ENCODE measurements around the gene PTPRD.

The PTPRD gene

DNA sequence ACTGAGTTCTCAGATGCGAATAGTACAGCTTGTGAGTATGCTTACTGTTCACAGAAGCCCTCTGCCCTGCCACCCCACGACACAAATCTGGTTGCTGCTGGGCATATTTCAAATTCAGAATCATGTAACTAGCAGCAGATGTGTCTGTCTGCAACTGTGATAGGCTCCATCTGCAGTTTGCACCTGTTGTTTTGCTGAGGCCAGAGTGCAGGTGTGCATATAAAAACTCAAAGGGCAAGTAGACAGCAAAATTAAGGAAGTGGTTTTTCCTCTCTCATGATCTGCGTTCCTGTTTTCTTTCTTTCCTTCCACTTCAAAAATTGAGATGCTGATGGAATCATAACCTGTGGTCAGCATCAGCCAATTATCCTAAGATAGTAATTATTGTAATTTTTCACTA lies 1000.5 kb downstream of the PTPRD start:
- H3K4me3 ChIP-seq (ENCODE audit: low read length) = no peak overlapping the region
- TF ChIP-seq ZNF274 (IDR thresholded peaks at IDR 0.05; ENCODE audit: low read depth, low read length) = no peak

DNA sequence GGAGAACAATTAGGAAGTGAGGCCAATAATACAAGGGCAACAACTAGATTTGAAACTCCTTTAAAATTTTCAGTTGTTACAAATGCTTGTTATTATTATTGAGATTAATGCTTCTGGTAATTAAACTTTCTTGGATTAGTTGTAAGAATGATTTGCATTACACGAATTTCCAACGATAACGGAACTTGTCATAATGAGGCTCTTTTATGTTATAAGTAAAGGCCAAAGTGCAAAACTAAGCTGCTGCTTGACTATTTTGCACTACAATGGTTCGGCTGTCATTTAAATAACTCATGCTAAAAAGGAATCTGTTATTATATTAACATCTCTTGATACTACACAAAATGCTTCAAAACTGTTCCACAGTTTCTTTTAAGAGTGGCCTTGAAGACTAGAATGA lies 1007.1 kb downstream of the PTPRD start:
- no peak overlapping the region for H3K4me3 ChIP-seq (ENCODE audit: low read length)
- no peak for TF ChIP-seq ZNF274 (IDR thresholded peaks at IDR 0.05; ENCODE audit: low read depth, low read length)

DNA sequence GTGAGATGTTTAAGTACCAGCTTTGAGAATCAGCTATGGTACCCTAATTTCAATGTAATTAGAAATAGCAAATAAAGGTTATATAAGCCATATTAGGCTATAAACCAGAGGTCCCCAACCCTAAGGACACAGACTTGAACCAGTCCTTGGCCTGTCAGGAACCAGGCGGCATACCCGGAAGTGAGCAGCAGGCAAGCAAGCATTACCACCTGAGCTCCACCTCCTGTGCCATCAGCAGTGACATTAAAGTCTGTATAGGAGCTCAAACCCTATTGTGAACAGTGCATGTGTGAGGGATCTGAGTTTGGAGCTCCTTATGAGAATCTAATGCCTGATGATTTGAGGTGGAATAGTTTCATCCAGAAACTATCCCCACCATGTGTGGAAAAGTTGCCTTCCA lies 1009.5 kb downstream of the PTPRD start:
- no peak for TF ChIP-seq ZNF274 (IDR thresholded peaks at IDR 0.05; ENCODE audit: low read depth, low read length)

DNA sequence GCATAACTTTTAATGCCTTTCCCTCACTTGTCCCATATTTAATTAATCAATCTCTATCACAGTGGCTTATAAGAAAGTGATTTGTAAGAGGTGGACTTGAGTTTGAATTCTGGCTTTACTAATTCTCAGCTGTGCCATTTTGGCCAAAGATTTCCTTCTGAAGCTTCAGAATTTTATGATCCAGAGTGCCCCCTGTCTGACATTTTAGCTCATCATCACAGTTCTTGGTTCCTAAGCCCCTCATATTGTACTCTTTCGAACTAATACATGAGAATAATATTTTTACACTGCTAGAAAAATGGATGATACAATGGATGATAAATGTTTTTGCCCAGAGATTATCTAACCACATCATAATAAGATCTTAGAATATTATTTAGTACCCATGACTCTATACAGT lies 1014.1 kb downstream of the PTPRD start:
- no peak overlapping the region for H3K4me3 ChIP-seq (ENCODE audit: low read length)
- no peak for TF ChIP-seq ZNF274 (IDR thresholded peaks at IDR 0.05; ENCODE audit: low read depth, low read length)

More for the DNA sequence above, 1009.5 kb downstream of the PTPRD start:
- no peak overlapping the region for H3K4me3 ChIP-seq (ENCODE audit: low read length)

DNA sequence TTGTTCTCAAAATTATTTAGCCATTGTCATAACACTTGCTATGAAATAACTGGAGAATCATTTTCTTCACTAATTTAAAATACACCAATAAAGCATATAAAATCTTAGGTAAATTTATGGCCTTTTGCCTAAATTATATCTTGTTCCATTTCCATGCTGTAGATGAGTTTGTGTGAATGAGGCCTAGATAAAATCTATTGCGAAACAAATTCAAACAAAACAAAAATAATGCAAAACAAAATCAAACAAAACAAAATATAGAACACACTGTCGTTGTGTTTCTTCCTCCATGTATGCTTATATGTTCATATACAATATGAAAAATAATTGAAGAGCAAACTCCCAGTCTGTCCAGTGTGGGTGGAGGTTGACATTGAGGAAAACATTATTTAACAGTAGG lies 1020.7 kb downstream of the PTPRD start:
- no peak for TF ChIP-seq ZNF274 (IDR thresholded peaks at IDR 0.05; ENCODE audit: low read depth, low read length)
- no peak overlapping the region for H3K4me3 ChIP-seq (ENCODE audit: low read length)

DNA sequence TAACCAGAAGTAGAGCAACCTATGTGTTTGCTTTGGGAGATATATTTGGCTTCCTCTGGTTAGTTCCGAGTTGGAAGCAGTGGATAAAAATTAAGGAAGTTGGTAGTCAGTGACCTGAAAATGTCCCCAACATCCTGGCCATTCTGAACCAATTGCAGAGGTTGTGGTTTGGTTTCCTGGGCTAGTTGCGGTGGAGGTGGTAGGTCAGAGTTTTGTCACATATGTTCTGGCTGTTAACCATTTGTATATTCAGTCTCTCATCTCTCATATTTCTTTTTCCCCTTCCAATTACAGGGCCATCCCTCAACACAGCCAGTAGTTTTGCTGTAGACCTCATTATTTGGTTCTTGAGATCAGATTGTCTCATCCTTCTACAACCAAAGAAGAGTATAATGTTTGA lies 1026.9 kb downstream of the PTPRD start:
- TF ChIP-seq ZNF274 (IDR thresholded peaks at IDR 0.05; ENCODE audit: low read depth, low read length) = no peak
- no peak overlapping the region for H3K4me3 ChIP-seq (ENCODE audit: low read length)

DNA sequence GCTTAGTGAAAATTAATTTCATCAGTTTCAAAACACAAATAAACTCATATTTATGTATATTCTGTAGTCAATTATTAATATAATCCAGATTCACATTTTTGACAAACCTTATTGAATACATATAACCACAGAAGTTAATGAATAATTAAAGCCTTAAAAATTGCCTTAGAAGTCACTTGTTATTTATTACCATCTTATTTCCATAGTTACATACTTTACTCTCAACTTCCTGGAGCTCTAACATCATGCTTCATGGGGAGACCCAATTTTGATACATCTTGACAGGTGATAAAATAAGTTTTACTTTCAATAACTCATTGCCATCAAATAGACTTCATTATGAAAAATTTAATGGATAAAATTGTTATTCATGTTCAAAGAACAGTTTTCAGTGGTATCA lies 1038.7 kb downstream of the PTPRD start:
- TF ChIP-seq ZNF274 (IDR thresholded peaks at IDR 0.05; ENCODE audit: low read depth, low read length) = no peak
- H3K4me3 ChIP-seq (ENCODE audit: low read length) = no peak overlapping the region

DNA sequence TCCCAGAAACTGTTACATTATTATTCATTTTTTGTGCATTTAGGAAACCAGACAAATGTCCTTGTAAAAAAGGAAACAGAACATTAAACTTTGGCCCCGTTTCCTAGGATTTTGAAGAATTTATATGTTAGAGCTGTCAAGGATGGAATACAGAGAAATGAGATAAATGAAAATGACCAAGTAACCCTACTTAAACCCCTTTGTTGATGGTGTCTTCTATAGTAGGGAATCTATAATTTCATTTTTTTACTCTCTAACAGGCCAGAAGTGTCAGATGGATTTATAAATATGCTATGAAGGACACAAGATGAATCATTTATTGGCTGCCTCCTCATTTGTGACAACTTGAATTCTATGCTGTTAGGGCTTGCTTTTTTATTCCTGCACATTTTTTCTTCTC lies 1047.1 kb downstream of the PTPRD start:
- H3K4me3 ChIP-seq (ENCODE audit: low read length) = no peak overlapping the region
- TF ChIP-seq ZNF274 (IDR thresholded peaks at IDR 0.05; ENCODE audit: low read depth, low read length) = no peak

DNA sequence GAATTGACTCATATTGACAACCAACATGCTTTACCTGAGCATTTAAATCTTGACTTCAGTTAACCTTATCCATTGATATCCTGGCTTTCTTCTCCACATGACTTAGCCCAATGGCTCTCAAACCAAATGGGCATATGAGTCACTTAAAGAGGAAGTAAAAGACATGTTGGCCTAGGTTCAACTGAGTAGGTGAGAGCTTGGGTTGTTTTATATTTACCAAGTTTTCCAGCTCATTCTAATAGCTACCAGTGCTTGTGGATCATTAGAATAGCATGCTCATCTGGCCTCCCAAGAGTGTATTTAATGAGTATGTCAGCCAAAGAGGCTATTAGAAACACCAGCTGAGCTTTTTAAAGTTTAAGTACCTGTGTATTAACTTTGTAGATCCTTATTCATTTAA lies 1049.0 kb downstream of the PTPRD start:
- no peak for TF ChIP-seq ZNF274 (IDR thresholded peaks at IDR 0.05; ENCODE audit: low read depth, low read length)
- no peak overlapping the region for H3K4me3 ChIP-seq (ENCODE audit: low read length)

DNA sequence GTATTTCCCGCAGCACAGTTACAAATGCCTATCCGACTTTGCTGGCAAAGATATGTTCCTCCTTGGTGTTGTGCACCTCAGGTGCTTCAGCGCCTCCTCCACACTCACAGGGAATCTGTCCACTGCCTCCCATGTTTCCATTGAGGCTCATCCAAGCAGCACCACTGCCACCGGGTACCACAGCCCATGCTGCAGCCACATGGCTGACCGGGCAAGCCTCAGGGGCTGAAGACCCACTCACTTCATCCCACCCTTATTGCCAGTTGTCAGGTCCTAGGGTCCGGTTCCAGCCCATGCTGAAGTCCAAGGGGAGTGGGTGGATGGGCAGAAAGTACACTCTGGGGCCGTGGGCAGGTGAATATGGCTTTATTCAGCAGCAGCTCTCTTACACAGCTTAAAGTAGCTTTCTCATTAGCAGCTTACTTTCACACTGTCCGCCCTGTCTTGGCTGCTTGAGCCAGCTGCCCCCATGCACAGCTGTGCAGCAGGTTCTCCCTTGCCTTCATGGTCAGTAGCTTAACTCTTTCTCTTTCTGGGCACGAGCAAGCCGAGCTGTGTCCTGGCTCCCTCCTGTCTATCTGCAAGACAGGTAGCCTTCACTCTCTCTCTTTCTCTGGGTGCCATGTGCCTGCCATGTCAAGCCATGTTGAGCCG lies 1052.3 kb downstream of the PTPRD start:
- no peak for TF ChIP-seq ZNF274 (IDR thresholded peaks at IDR 0.05; ENCODE audit: low read depth, low read length)
- H3K4me3 ChIP-seq (ENCODE audit: low read length) = no peak overlapping the region

DNA sequence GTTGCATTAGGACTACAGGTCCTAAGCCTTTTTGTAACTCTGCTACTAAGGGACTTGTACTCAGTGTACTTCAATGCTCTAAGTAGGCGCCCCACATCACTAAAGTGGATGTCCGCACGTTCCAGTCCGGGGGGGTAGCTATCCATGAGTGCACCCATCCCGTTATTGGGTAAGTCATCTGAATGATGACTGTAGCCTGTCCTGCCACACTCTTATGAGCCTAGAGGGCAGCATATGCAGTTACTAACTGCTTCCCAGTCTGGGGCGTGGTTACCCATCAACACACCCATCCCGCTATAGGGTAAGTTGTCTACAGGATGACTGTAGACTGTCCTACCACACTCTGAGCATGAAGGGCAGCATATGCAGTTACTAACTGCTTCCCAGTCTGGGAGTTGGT lies 1053.9 kb downstream of the PTPRD start:
- TF ChIP-seq ZNF274 (IDR thresholded peaks at IDR 0.05; ENCODE audit: low read depth, low read length) = no peak
- H3K4me3 ChIP-seq (ENCODE audit: low read length) = no peak overlapping the region

DNA sequence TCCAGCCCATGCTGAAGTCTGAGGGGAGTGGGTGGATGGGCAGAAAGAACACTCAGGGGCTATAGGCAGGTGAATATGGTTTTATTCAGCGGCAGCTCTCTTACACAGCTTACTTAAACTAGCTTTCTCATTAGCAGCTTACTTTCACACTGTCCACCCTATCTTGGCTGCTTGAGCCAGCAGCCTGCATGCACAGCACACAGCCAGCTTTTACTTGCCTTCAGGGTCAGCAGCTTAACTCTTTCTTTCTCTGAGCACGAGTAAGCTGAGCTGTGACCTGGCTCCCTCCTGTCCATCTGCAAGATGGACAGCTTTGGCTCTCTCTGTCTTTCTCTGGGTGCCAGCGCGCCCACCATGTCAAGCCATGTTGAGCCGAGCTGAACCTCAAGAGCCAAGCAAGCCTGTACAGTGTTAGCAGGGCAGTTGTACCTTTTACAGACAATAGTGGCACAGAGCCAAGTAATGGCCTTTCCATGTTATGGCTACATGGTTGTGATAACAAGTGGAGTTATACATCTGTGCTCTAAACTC lies 1054.9 kb downstream of the PTPRD start:
- H3K4me3 ChIP-seq (ENCODE audit: low read length) = no peak overlapping the region

DNA sequence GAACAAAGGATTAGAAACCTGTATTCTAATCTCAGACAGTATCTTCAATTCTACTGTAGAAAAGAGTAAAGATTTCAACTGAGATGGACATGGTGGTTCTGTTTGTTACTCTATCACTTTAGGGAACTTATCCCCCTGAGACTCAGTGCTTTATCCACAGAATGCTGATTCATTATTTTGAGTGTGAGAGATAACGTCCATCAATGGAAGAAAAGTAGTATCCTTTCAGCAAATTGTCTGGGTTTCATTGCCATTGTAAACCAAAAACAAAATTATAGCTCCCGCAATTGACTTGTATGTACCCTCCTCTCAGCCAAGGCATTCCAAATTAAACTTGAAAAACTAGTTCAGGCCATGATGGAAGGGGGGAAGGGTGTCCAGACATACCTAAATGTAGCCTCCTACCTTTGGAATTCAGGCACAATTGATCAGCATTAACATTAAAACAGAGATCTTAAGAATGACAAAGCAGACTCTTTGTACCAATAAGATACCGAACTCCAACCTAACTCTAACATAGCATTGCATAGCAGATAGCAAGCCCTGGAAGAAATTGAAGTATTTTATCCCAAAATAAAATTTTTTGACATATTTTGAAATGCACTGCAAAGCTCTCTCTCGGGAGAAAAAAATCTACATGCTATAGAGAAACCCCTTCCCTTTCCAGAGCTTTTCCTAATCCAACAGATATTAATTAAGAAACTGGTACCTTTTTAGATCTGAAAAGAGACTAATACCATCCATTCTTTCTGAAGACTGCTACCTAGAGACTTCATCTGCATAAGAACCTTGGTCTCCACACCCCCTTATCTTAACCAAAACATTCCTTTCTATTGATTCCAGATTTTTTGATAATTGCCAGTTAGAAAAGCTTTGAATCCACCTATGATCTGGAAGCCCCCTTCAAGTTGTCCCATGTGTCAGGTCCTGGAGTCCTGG lies 1055.7 kb downstream of the PTPRD start:
- no peak overlapping the region for H3K4me3 ChIP-seq (ENCODE audit: low read length)
- TF ChIP-seq ZNF274 (IDR thresholded peaks at IDR 0.05; ENCODE audit: low read depth, low read length) = no peak

More for the DNA sequence above, 1054.9 kb downstream of the PTPRD start:
- TF ChIP-seq ZNF274 (IDR thresholded peaks at IDR 0.05; ENCODE audit: low read depth, low read length) = no peak

DNA sequence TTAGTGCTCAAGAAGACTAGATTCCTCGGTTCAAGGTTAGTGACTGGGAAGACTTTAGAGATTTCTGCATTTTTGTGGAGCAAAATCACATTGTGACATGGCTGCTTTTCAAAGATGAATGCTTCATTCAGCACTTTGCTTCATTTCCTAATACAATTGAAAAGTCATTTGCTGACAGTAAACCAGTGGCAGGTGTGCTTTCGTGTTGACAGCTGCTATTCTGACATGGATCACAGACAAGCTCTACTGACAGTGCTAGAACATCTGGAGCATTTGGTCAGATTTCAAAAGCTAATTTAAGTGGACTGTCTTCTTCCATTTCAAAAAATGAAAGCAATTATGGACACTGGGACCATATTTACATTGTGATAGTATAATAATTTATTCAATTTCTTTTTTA lies 1060.1 kb downstream of the PTPRD start:
- H3K4me3 ChIP-seq (ENCODE audit: low read length) = no peak overlapping the region
- no peak for TF ChIP-seq ZNF274 (IDR thresholded peaks at IDR 0.05; ENCODE audit: low read depth, low read length)

DNA sequence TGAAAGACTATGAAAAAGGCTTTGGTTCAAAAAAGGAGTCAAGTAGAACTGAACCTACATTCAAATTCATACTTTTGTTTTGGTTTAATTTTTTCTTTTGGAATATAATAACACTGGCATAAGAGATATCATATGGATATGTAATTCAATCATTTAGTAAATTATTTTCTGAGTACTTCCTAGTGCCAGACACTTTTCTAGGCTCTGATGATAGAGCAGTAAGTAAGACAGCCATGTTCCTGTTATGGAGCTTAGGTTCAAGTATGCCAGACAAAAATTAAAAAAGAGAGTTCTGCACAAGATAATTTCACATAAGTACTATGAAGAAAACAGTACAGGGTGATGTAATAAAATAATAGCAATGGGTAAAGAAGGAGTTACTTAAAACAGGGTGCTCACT lies 1074.0 kb downstream of the PTPRD start:
- no peak overlapping the region for H3K4me3 ChIP-seq (ENCODE audit: low read length)
- no peak for TF ChIP-seq ZNF274 (IDR thresholded peaks at IDR 0.05; ENCODE audit: low read depth, low read length)

All from GM08714 (cell line).